Measurements from ENCODE around the gene MYL12A. TPM values are rescaled to one million over a fixed set of nuclear protein-coding genes. Genes with fewer than 3 reads are reported as not detected.

Gene MYL12A
- total and polyA plus RNA-seq, 3 experiments from 2014 or later: 338 to 3,038 (median 348) TPM

- Mint-ChIP-seq H3K4me1 (peaks cover 8 to 12% (median 11%) of the 10 kb centered on the region in 3 donors), H3K27me3 (peaks cover 8 to 34% of the 10 kb centered on the region in 2 donors)
Observed at GRCh38 chr18:3297025-3297984, 49.7 kb downstream of the MYL12A start.

GRCh38 chr18:3304832-3305231, 57.2 kb downstream of the MYL12A start:
- no peak overlapping the region for H3K27ac ChIP-seq (ENCODE audit: low read depth, low read length)
- Mint-ChIP-seq H3K27ac (peak overlapping the region in 7 of 8 donors; percentile 51 to 92 (median 89)), H3K36me3 (peaks cover 0 to 1% (median 0%) of the 10 kb centered on the region in 3 donors), H3K27me3 (peaks cover 4 to 32% of the 10 kb centered on the region in 2 donors), H3K9me3 (no peaks in the 10 kb centered on the region), H3K4me1 (peaks cover 8 to 13% (median 12%) of the 10 kb centered on the region in 3 donors), H3K4me3 (no peak overlapping the region)
- H3K9me3 ChIP-seq (ENCODE audit: low read length): no peaks in the 10 kb centered on the region
- no peaks in the 10 kb centered on the region for H3K4me1 ChIP-seq (ENCODE audit: insufficient read depth, low read length)
- ChIA-PET POLR2A (no interaction called here), CTCF (interaction anchor here (1.1 to 1.3 kb wide), 2 partner anchors 149 to 361 kb away, joined by 3 to 4 read pairs; no protein-coding TSS in a partner anchor)
- DNase-seq: no peak
- H3K36me3 ChIP-seq (ENCODE audit: insufficient read depth, low read length): no peaks in the 10 kb centered on the region
- H3K4me3 ChIP-seq (ENCODE audit: low read length): no peak overlapping the region
- no peaks in the 10 kb centered on the region for H3K27me3 ChIP-seq (ENCODE audit: insufficient read depth, low read length, poor library complexity, severe bottlenecking)

More at GRCh38 chr18:3297025-3297984, 49.7 kb downstream of the MYL12A start:
- peak overlapping the region; percentile 92 to 98 (median 95) for H3K4me3 Mint-ChIP-seq
- Histone ChIP-seq H3K36me3 (ENCODE audit: insufficient read depth, low read length) (no peaks in the 10 kb centered on the region), H3K4me1 (ENCODE audit: insufficient read depth, low read length) (peaks cover 12% of the 10 kb centered on the region), H3K9me3 (ENCODE audit: low read length) (no peaks in the 10 kb centered on the region), H3K27ac (ENCODE audit: low read depth, low read length) (peak overlapping the region; percentile 80), H3K4me3 (ENCODE audit: low read length) (peak overlapping the region; percentile 92), H3K27me3 (ENCODE audit: insufficient read depth, low read length, poor library complexity, severe bottlenecking) (peaks cover 5% of the 10 kb centered on the region)
- H3K27ac Mint-ChIP-seq: peak overlapping the region; percentile 31 to 93 (median 86)
- ChIA-PET POLR2A (interaction anchor here (1.3 to 2.3 kb wide), 2 partner anchors 161 to 297 kb away, joined by 4 to 18 read pairs; no protein-coding TSS in a partner anchor), CTCF (interaction anchor here (0.7 to 2.8 kb wide), 33 partner anchors 9 to 371 kb away, joined by 3 to 22 read pairs (median 4); partner anchors contain the start of gene MYL12B)
- peaks cover 0 to 5% (median 2%) of the 10 kb centered on the region in 5 donors for H3K9me3 Mint-ChIP-seq
- peak; percentile 83 to 95 (median 86) for DNase-seq
- H3K36me3 Mint-ChIP-seq: peaks cover 0 to 4% (median 3%) of the 10 kb centered on the region in 3 donors

- H3K4me1 Mint-ChIP-seq: peaks cover 8 to 13% (median 12%) of the 10 kb centered on the region in 3 donors
- no peaks in the 10 kb centered on the region for H3K9me3 ChIP-seq (ENCODE audit: low read length)
- no peak overlapping the region for H3K4me3 ChIP-seq (ENCODE audit: low read length)
- peak in 4 of 5 donors; percentile 18 to 71 (median 42) for DNase-seq
- H3K4me1 ChIP-seq (ENCODE audit: insufficient read depth, low read length): no peaks in the 10 kb centered on the region
- H3K27ac ChIP-seq (ENCODE audit: low read depth, low read length): no peak overlapping the region
- no peaks in the 10 kb centered on the region for H3K27me3 ChIP-seq (ENCODE audit: insufficient read depth, low read length, poor library complexity, severe bottlenecking)
- H3K27me3 Mint-ChIP-seq: peaks cover 1 to 27% of the 10 kb centered on the region in 2 donors
- peak overlapping the region; percentile 22 to 92 (median 86) for H3K27ac Mint-ChIP-seq
- no peak overlapping the region for H3K4me3 Mint-ChIP-seq
- H3K36me3 ChIP-seq (ENCODE audit: insufficient read depth, low read length): no peaks in the 10 kb centered on the region
- H3K36me3 Mint-ChIP-seq: peaks cover 0 to 1% (median 0%) of the 10 kb centered on the region in 3 donors
- ChIA-PET POLR2A (no interaction called here), CTCF (interaction anchor here (1.3 kb wide), 1 partner anchor 149 kb away, joined by 3 read pairs; no protein-coding TSS in a partner anchor)
- no peaks in the 10 kb centered on the region for H3K9me3 Mint-ChIP-seq
Observed at GRCh38 chr18:3305354-3305762, 57.8 kb downstream of the MYL12A start.

Other genes with a start within 250 kb of the MYL12A start
- gene LPIN2, start 234.7 kb upstream of the MYL12A start, total RNA-seq: 10 to 100 TPM; 82.9 to 83.2 TPM
- gene LPIN2, start 234.7 kb upstream of the MYL12A start, polyA plus RNA-seq: 68.6 TPM
- gene MYOM1, start 27.8 kb upstream of the MYL12A start, total RNA-seq: 1 to 10 TPM in 1 of 2 experiments, under 1 TPM in 1; 0.84 to 1.2 TPM
- 0.92 TPM for gene MYOM1, start 27.8 kb upstream of the MYL12A start, polyA plus RNA-seq
- gene MYL12B, start 14.3 kb downstream of the MYL12A start, total RNA-seq: 100 to 1,000 TPM; 251 to 252 TPM
- gene MYL12B, start 14.3 kb downstream of the MYL12A start, polyA plus RNA-seq: 1,057 TPM
- 10 to 100 TPM; 36.9 to 38.3 TPM for gene TGIF1, start 202.4 kb downstream of the MYL12A start, total RNA-seq
- 77.0 TPM for gene TGIF1, start 202.4 kb downstream of the MYL12A start, polyA plus RNA-seq

Measured in CD8-positive, alpha-beta memory T cell (primary cell).